Suprapubic skin (tissue), 4 donors: ENCODE measurements around the gene PROZ. TPM values are rescaled to one million over a fixed set of nuclear protein-coding genes. Genes with fewer than 3 reads are reported as not detected.

ENCODE experiments used
- DNase-seq, 2 donors: peaks; one replicate each; pipeline ENCODE4 v3.0.0-alpha.2; 2019; ENCODE audit warnings: low spot score in 2 of 2
- H3K27ac ChIP-seq: fragments of 200-600 bp; sonication (generic); one replicate; pipeline ENCODE4 v1.5.1; 2019
- H3K27me3 ChIP-seq: fragments of 200-600 bp; sonication (generic); one replicate; pipeline ENCODE4 v1.5.1; 2019
- H3K36me3 ChIP-seq: fragments of 200-600 bp; sonication (generic); one replicate; pipeline ENCODE4 v1.5.1; 2019
- H3K4me1 ChIP-seq: fragments of 200-600 bp; sonication (generic); one replicate; pipeline ENCODE4 v1.5.1; 2019
- H3K4me3 ChIP-seq: fragments of 200-600 bp; sonication (generic); one replicate; pipeline ENCODE4 v1.5.1; 2019; ENCODE audit warnings: mild to moderate bottlenecking
- H3K9me3 ChIP-seq: fragments of 200-600 bp; sonication (generic); one replicate; pipeline ENCODE4 v1.5.1; 2019
- EP300 ChIP-seq: sonication (generic); formaldehyde crosslinking; IDR thresholded peaks from one replicate; pipeline ENCODE4 v1.6.1; 2017; ENCODE audit warnings: antibody characterized with exemption
- POLR2A ChIP-seq, 2 donors: fragments of 450-650 bp; IDR thresholded peaks; one replicate each; pipeline ENCODE4 v1.6.1; 2017; ENCODE audit warnings: antibody characterized with exemption in 2 of 2, mild to moderate bottlenecking in 2 of 2, moderate library complexity in 2 of 2
- POLR2AphosphoS5 ChIP-seq, 3 donors: sonication (generic); formaldehyde crosslinking; IDR thresholded peaks; one replicate each; pipeline ENCODE4 v1.6.1; 2017; ENCODE audit warnings: antibody characterized with exemption in 3 of 3
- WGBS: methylation state at CpG from one replicate; pipeline ENCODE4 v1.1.5; 2018; 5-methylcytosine and 5-hydroxymethylcytosine counted together
- total RNA-seq, 4 donors: library from RNA; depleted of rRNA; stranded (reverse); fragments of >200 nt; gene quantifications; one replicate each; pipeline ENCODE4 v1.1.0, GENCODE V29; 2016
- TF ChIP-seq, protein P1 (sequence below), 2 donors: fragments of 200-600 bp in 1 of 2; fragments of 450-650 bp in 1 of 2; sonication (generic) in 1 of 2; IDR thresholded peaks; one replicate each; pipeline ENCODE4 v1.5.1; 2016 to 2019; ENCODE audit warnings: antibody characterized with exemption in 2 of 2, mild to moderate bottlenecking in 1 of 2, moderate library complexity in 1 of 2

PROZ gene
- total RNA-seq, 4 donors from 2014 or later: not detected

DNA sequence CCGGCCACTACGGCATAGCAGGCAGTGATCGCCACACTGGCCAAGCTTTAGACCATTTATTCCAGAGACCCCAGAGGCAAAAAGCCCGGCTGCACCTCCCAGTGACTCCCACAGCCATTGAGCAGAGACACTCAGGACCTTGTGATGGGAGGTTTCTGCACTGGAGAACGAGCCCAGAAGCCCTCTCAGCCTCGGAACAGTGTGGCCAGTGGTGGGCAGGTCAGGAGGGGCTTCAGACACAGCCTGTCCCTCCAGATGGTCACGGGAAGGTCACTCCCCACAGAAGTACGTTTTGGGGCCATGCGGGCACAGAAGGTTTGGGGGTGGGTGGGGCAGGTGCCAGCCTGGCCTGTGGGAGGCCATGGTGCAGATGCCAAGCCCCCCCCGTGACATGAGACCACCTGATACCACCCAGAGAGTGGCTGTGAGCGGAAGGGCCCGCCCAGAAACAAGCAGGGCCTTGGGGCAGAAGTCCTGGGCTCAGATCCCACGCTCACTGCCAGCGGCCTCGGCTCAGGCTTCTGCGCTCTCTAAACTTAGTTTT, 36.4 kb upstream of the PROZ start:
- peaks cover 8% of the 10 kb centered on the region for H3K4me1 ChIP-seq
- H3K36me3 ChIP-seq: no peaks in the 10 kb centered on the region
- H3K4me3 ChIP-seq: peak overlapping the region; percentile 33
- H3K27me3 ChIP-seq: peaks cover 4% of the 10 kb centered on the region
- H3K9me3 ChIP-seq: no peaks in the 10 kb centered on the region
- H3K27ac ChIP-seq: peak overlapping the region; percentile 53
- WGBS: 40% methylated on average over 9 of the region's 16 CpGs
- DNase-seq: peak in 1 of 2 donors; percentile 65
- TF ChIP-seq EP300 (no peak), POLR2A (IDR thresholded peaks at IDR 0.05) (no peak), POLR2AphosphoS5 (IDR thresholded peaks at IDR 0.05) (no peak)
- TF ChIP-seq, protein P1, sequence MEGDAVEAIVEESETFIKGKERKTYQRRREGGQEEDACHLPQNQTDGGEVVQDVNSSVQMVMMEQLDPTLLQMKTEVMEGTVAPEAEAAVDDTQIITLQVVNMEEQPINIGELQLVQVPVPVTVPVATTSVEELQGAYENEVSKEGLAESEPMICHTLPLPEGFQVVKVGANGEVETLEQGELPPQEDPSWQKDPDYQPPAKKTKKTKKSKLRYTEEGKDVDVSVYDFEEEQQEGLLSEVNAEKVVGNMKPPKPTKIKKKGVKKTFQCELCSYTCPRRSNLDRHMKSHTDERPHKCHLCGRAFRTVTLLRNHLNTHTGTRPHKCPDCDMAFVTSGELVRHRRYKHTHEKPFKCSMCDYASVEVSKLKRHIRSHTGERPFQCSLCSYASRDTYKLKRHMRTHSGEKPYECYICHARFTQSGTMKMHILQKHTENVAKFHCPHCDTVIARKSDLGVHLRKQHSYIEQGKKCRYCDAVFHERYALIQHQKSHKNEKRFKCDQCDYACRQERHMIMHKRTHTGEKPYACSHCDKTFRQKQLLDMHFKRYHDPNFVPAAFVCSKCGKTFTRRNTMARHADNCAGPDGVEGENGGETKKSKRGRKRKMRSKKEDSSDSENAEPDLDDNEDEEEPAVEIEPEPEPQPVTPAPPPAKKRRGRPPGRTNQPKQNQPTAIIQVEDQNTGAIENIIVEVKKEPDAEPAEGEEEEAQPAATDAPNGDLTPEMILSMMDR (IDR thresholded peaks at IDR 0.05): no peak

DNA sequence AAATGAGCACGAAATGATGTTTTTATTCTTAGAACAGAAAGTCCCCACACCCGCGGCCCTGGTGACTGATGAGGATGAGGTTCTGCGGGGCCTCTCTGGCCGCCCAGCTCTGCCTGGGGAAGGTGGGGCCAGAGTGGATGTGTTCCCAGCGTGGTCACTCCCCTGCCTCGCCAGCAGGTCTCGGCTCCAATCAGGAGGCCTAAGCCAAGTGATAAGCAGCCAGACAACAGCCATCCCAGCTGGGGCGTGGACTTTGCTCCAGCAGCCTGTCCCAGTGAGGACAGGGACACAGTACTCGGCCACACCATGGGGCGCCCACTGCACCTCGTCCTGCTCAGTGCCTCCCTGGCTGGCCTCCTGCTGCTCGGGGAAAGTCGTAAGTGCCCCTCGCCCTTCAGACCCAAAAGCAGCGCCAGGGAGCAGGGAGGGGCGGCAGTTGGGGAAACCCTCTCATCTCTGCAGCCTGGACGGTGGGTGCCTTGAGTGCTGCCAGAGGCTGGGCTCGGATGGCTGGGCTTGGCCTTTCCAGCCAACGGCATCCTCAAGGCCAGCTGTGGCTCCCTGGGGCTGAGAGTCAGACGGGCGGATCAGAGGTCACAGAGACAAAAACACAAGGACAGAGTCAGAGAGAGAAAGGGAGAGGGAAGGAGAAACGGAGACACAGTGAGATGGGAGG, 35.8 kb upstream of the PROZ start, which contains the start of gene F10:
Gene F10 (plus strand): TSS at position 250 of the 676 bp plus-strand sequence. CDS start 57 bp downstream, at position 307.
- H3K27ac ChIP-seq: peak within 1 kb of the TSS; percentile 53
- 32% methylated on average over 12 of the region's 23 CpGs for WGBS
- H3K4me3 ChIP-seq: peak within 1 kb of the TSS; percentile 33

DNA sequence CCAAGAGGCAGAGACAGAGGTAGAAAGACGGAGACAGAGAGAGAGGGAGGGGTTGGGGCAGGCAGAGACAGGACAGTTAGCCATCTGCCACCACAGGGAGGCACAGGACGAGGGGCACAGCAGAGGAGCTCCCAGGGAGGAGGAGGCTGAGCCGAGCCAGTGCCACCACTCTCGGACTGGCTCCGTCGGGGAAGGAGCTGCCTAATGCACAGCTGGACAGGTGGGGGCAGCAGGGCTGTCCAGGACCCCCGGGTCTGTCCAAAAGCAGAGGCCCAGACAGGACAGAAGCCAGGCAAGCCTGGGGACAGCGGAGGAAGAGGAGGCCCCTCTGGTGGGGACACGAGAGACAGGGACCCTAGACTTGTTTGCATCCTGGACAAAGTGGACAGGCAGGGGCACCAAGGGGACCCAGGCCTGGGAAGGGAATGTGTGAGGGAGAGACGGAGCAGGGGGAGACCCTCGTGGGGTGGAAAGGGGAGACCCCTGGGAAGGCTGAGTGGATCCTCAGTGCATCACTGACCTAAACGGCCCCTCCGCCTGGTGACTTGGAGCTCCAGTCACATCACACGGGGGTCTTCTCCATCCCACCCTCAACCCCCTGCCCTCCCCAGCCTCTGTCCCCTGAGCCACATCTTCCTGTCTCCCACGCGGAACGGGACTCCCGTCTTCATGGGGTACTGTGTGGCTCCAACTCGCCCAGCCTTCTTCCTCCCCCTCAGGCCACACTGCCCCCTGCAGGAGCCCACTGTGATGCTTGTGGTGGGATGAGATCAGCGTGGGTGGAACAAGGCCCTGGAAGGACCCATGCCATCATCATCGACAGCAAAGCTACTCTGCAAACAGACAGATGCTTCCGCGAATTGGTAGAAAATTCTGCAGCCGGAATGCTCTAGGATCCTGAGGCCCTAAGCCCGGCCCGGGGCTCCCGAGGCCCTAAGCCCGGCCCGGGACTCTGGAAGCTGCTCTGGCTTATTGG, 34.9 kb upstream of the PROZ start:
- peak overlapping the region; percentile 49 for H3K27ac ChIP-seq
- 76% methylated on average over 26 of the region's 29 CpGs for WGBS
- H3K4me3 ChIP-seq: peak overlapping the region; percentile 33
- peaks cover 2% of the 10 kb centered on the region for H3K27me3 ChIP-seq
- peak in 1 of 2 donors; percentile 77 for DNase-seq
- no peaks in the 10 kb centered on the region for H3K36me3 ChIP-seq
- no peaks in the 10 kb centered on the region for H3K9me3 ChIP-seq
- TF ChIP-seq, protein P1 (IDR thresholded peaks at IDR 0.05): no peak
- TF ChIP-seq EP300 (no peak), POLR2A (IDR thresholded peaks at IDR 0.05) (no peak), POLR2AphosphoS5 (IDR thresholded peaks at IDR 0.05) (no peak)
- peaks cover 8% of the 10 kb centered on the region for H3K4me1 ChIP-seq

More for the DNA sequence above, 35.8 kb upstream of the PROZ start, which contains the start of gene F10:
- Histone ChIP-seq H3K36me3 (no peaks in the 10 kb centered on the region), H3K27me3 (peaks cover 4% of the 10 kb centered on the region), H3K4me1 (peaks cover 8% of the 10 kb centered on the region), H3K9me3 (no peaks in the 10 kb centered on the region)
- DNase-seq: peak in 1 of 2 donors; percentile 80
- no peak for TF ChIP-seq POLR2AphosphoS5 (IDR thresholded peaks at IDR 0.05)
- TF ChIP-seq, protein P1 (IDR thresholded peaks at IDR 0.05): no peak
- TF ChIP-seq POLR2A (IDR thresholded peaks at IDR 0.05): no peak
- TF ChIP-seq EP300: no peak

DNA sequence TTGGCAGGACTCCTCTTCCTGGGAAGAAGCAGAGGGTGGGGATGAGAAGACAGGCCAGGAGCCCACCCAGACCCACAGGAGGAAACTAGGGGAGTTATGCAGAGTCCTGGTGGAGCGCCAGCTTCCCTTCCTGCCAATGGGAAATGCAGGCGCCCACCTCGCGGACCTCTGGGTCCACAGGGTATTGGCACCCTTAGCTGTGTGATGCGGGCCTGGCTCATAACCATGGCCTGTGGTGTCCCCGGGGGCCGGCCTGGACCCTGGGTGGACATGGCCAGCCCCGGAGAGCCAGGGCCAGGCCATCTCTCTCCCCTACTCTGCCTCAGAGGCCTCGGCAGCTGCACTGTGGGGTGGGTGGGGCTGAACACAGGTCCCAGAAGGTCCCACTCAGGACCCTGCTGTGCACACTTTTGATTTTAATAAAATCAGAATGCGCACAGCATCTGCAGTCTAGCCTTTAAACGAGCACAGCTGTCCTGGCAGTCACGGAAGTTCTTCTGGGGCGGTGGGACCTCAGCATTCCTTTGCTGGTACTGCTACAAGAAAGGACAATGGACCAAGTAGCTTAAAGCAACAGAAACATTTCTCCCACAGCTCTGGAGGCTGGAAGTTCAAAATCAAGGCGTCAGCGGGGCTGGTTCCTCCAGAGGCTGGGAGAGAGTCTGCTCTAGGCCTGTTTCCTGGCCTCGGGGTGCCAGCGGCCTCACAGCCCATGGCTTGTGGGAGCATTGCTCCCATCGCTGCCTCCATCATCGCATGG, 34.1 kb upstream of the PROZ start:
- no peak overlapping the region for H3K4me3 ChIP-seq
- H3K27ac ChIP-seq: no peak overlapping the region
- H3K9me3 ChIP-seq: no peaks in the 10 kb centered on the region
- no peak for DNase-seq
- no peaks in the 10 kb centered on the region for H3K36me3 ChIP-seq
- TF ChIP-seq POLR2A (IDR thresholded peaks at IDR 0.05) (no peak), POLR2AphosphoS5 (IDR thresholded peaks at IDR 0.05) (no peak), EP300 (no peak)
- H3K4me1 ChIP-seq: peaks cover 8% of the 10 kb centered on the region
- H3K27me3 ChIP-seq: peaks cover 5% of the 10 kb centered on the region
- 83% methylated on average over 16 of the region's 19 CpGs for whole genome bisulfite sequencing
